Endodermal cell (in vitro differentiated cells): ENCODE results near the gene LEFTY2. TPM values are rescaled to one million over a fixed set of nuclear protein-coding genes. Genes with fewer than 3 reads are reported as not detected.
"Not testable (repeated sequence)": the region's sequence is repeated elsewhere in the genome, so short reads cannot be mapped to it uniquely, and the experiment has no call there.

Source experiments
- DNase-seq: peaks from one replicate; pipeline ENCODE4 v3.0.0-alpha.2; 2017
- H3K27ac ChIP-seq: 2 replicates; pipeline ENCODE4 v1.5.1; 2013; ENCODE audit warnings: mild to moderate bottlenecking, low read depth, low read length, moderate library complexity
- H3K27me3 ChIP-seq: 2 replicates; pipeline ENCODE4 v1.6.1; 2013; ENCODE audit warnings: mild to moderate bottlenecking, low read length, moderate library complexity; ENCODE audit not compliant: insufficient read depth, control insufficient read depth, poor library complexity, severe bottlenecking
- H3K36me3 ChIP-seq: 2 replicates; pipeline ENCODE4 v1.7.0; 2013; ENCODE audit warnings: mild to moderate bottlenecking, low read length, moderate library complexity; ENCODE audit not compliant: control insufficient read depth, insufficient read depth
- H3K4me1 ChIP-seq: one replicate; pipeline ENCODE4 v1.7.0; 2013; ENCODE audit warnings: low read length; ENCODE audit not compliant: control insufficient read depth, insufficient read depth
- H3K4me3 ChIP-seq: 2 replicates; pipeline ENCODE4 v1.5.1; 2013; ENCODE audit warnings: mild to moderate bottlenecking, low read length, moderate library complexity
- H3K9ac ChIP-seq: 2 replicates; pipeline ENCODE4 v1.6.1; 2013; ENCODE audit warnings: mild to moderate bottlenecking, low read length, moderate library complexity; ENCODE audit not compliant: poor library complexity, severe bottlenecking; ENCODE audit errors: extremely low read depth
- H3K9me3 ChIP-seq: 2 replicates; pipeline ENCODE4 v1.6.1; 2013; ENCODE audit warnings: mild to moderate bottlenecking, low read length, moderate library complexity; ENCODE audit not compliant: control insufficient read depth
- H3K27ac Mint-ChIP-seq: 2 replicates; pipeline ENCODE4 v1.8.0; 2020; ENCODE audit warnings: mixed read lengths
- H3K27me3 Mint-ChIP-seq: 2 replicates; pipeline ENCODE4 v1.8.0; 2021; ENCODE audit warnings: mild to moderate bottlenecking, mixed read lengths; ENCODE audit not compliant: insufficient read depth
- H3K36me3 Mint-ChIP-seq: 2 replicates; pipeline ENCODE4 v1.8.0; 2020; ENCODE audit warnings: low read depth, mixed read lengths
- H3K4me1 Mint-ChIP-seq: 2 replicates; pipeline ENCODE4 v1.8.0; 2020; ENCODE audit warnings: mixed read lengths
- H3K4me3 Mint-ChIP-seq: 2 replicates; pipeline ENCODE4 v1.8.0; 2020; ENCODE audit warnings: mild to moderate bottlenecking, moderate library complexity, mixed read lengths
- H3K9me3 Mint-ChIP-seq: 2 replicates; pipeline ENCODE4 v1.8.0; 2020; ENCODE audit warnings: mild to moderate bottlenecking, mixed read lengths
- CTCF ChIP-seq: fragments of 200-600 bp; sonication (generic); conservative IDR thresholded peaks from 2 replicates; pipeline ENCODE4 v1.5.0; 2021; ENCODE audit warnings: antibody characterized with exemption, mild to moderate bottlenecking
- WGBS, 2 experiments: methylation state at CpG; one replicate each; pipeline versions ENCODE4 v1.1.5 to v1.1.7; 2013; ENCODE audit warnings: missing lambda C conversion rate in 2 of 2, mixed read lengths in 1 of 2; ENCODE audit not compliant: insufficient coverage in 1 of 2, insufficient read length in 1 of 2; 5-methylcytosine and 5-hydroxymethylcytosine counted together
- total RNA-seq, 2 donors: library from RNA; stranded (reverse); fragmentation: NEBNext Ultra II Directional in 1 of 2; extraction: Animal tissue kit (Norgen Biotek cat#: 25700) in 1 of 2; gene quantifications; 2 replicates in 1 of 2; 3 replicates in 1 of 2; pipeline ENCODE4 v1.2.1, GENCODE V29; 2021

Gene LEFTY2
- total RNA-seq, 2 donors from 2014 or later, result 272 to 938 TPM

GRCh38 chr1:225973158-225973557 is 32.1 kb upstream of the LEFTY2 start:
- peaks cover 20% of the 10 kb centered on the region for H3K36me3 Mint-ChIP-seq
- Histone ChIP-seq H3K4me1 (no peaks in the 10 kb centered on the region), H3K36me3 (peaks cover 6% of the 10 kb centered on the region), H3K27me3 (no peaks in the 10 kb centered on the region), H3K27ac (no peak overlapping the region), H3K4me3 (no peak overlapping the region), H3K9ac (no peak overlapping the region), H3K9me3 (no peaks in the 10 kb centered on the region)
- no peak overlapping the region for H3K4me3 Mint-ChIP-seq
- no peak for TF ChIP-seq CTCF
- no peaks in the 10 kb centered on the region for H3K4me1 Mint-ChIP-seq
- DNase-seq, result no peak
- H3K27me3 Mint-ChIP-seq, result no peaks in the 10 kb centered on the region
- H3K27ac Mint-ChIP-seq, result no peak overlapping the region
- H3K9me3 Mint-ChIP-seq, result peaks cover 24% of the 10 kb centered on the region
- WGBS, 2 experiments, result 96 to 98% methylated on average over 4 to 5 of the region's 5 CpGs

GRCh38 chr1:225972344-225973152 is 31.5 kb upstream of the LEFTY2 start:
- H3K9me3 Mint-ChIP-seq, result peaks cover 24% of the 10 kb centered on the region
- no peak overlapping the region for H3K4me3 Mint-ChIP-seq
- no peak for DNase-seq
- no peaks in the 10 kb centered on the region for H3K27me3 ChIP-seq
- WGBS, 2 experiments, result 94 to 96% methylated on average over 5 to 15 of the region's 15 CpGs
- H3K4me3 ChIP-seq, result no peak overlapping the region
- H3K27ac Mint-ChIP-seq, result no peak overlapping the region
- H3K9me3 ChIP-seq, result no peaks in the 10 kb centered on the region
- TF ChIP-seq CTCF, result no peak
- no peak overlapping the region for H3K27ac ChIP-seq
- H3K4me1 ChIP-seq, result no peaks in the 10 kb centered on the region
- no peak overlapping the region for H3K9ac ChIP-seq
- H3K36me3 ChIP-seq, result peaks cover 6% of the 10 kb centered on the region
- H3K27me3 Mint-ChIP-seq, result no peaks in the 10 kb centered on the region
- H3K4me1 Mint-ChIP-seq, result no peaks in the 10 kb centered on the region
- H3K36me3 Mint-ChIP-seq, result peaks cover 15% of the 10 kb centered on the region

GRCh38 chr1:225970592-225971157 is 29.7 kb upstream of the LEFTY2 start:
- not testable (repeated sequence) for H3K27me3 Mint-ChIP-seq, H3K27ac ChIP-seq, H3K27me3 ChIP-seq, H3K36me3 ChIP-seq, H3K4me1 Mint-ChIP-seq, H3K9ac ChIP-seq, H3K4me1 ChIP-seq, H3K36me3 Mint-ChIP-seq, DNase-seq, H3K27ac Mint-ChIP-seq, H3K4me3 Mint-ChIP-seq, H3K4me3 ChIP-seq, H3K9me3 ChIP-seq
- WGBS, 2 experiments, result 95 to 96% methylated on average over 10 to 16 of the region's 16 CpGs
- peaks cover 20% of the 10 kb centered on the region for H3K9me3 Mint-ChIP-seq

GRCh38 chr1:225969751-225970150 is 28.7 kb upstream of the LEFTY2 start:
- H3K4me3 Mint-ChIP-seq, H3K27ac ChIP-seq, H3K9ac ChIP-seq, H3K27ac Mint-ChIP-seq, H3K4me1 Mint-ChIP-seq, H3K4me1 ChIP-seq, H3K36me3 ChIP-seq, H3K4me3 ChIP-seq, H3K27me3 Mint-ChIP-seq, H3K36me3 Mint-ChIP-seq, DNase-seq, H3K9me3 ChIP-seq, H3K27me3 ChIP-seq: not testable (repeated sequence)
- H3K9me3 Mint-ChIP-seq, result peaks cover 20% of the 10 kb centered on the region
- 94 to 96% methylated on average over 5 to 28 of the region's 28 CpGs for WGBS, 2 experiments
